Subcutaneous abdominal adipose tissue (tissue), 5 donors: ENCODE measurements around the gene SPATA24.
"Not testable (repeated sequence)": the region's sequence is repeated elsewhere in the genome, so short reads cannot be mapped to it uniquely, and the experiment has no call there.

Source experiments
- H3K27ac ChIP-seq: one replicate; pipeline ENCODE4 v1.7.0; 2013; ENCODE audit warnings: low read depth, mild to moderate bottlenecking, inconsistent platforms, low read length, moderate library complexity
- H3K27me3 ChIP-seq, 5 donors: one replicate each; pipeline ENCODE4 v1.7.0; 2013; ENCODE audit warnings: low read length in 5 of 5, inconsistent platforms in 1 of 5; ENCODE audit not compliant: control insufficient read depth in 5 of 5, insufficient read depth in 4 of 5
- H3K36me3 ChIP-seq, 5 donors: one replicate each; pipeline ENCODE4 v1.7.0; 2013; ENCODE audit warnings: low read length in 5 of 5; ENCODE audit not compliant: control insufficient read depth in 5 of 5, insufficient read depth in 5 of 5
- H3K4me1 ChIP-seq, 5 donors: one replicate each; pipeline ENCODE4 v1.7.0; 2013; ENCODE audit warnings: low read length in 5 of 5, mild to moderate bottlenecking in 3 of 5, moderate library complexity in 1 of 5; ENCODE audit not compliant: control insufficient read depth in 5 of 5, insufficient read depth in 5 of 5
- H3K4me3 ChIP-seq, 5 donors: one replicate each; pipeline ENCODE4 v1.7.0; 2013; ENCODE audit warnings: low read length in 5 of 5, low read depth in 1 of 5
- H3K9ac ChIP-seq, 5 donors: one replicate each; pipeline ENCODE4 v1.7.0; 2013; ENCODE audit warnings: low read length in 5 of 5, mild to moderate bottlenecking in 4 of 5, moderate library complexity in 3 of 5
- H3K9me3 ChIP-seq, 5 donors: one replicate each; pipeline ENCODE4 v1.7.0; 2013; ENCODE audit warnings: low read length in 5 of 5; ENCODE audit not compliant: control insufficient read depth in 5 of 5
- donor health status: healthy.
- donor health status: healthy.
- donor health status: healthy.
- donor health status: healthy.
- donor health status: healthy.

SPATA24 gene

GRCh38 chr5:139354186-139354585 lies 49.7 kb downstream of the SPATA24 start:
- H3K36me3 ChIP-seq = peaks cover 0 to 7% (median 3%) of the 10 kb centered on the region in 5 donors
- H3K4me1 ChIP-seq = peaks cover 0 to 9% (median 6%) of the 10 kb centered on the region in 5 donors

GRCh38 chr5:139347863-139348262 lies 56.0 kb downstream of the SPATA24 start:
- H3K4me3 ChIP-seq, H3K36me3 ChIP-seq, H3K9ac ChIP-seq, H3K27me3 ChIP-seq, H3K27ac ChIP-seq, H3K9me3 ChIP-seq: not testable (repeated sequence)
- H3K4me1 ChIP-seq = peaks cover 0 to 24% (median 21%) of the 10 kb centered on the region in 5 donors

More at GRCh38 chr5:139354186-139354585, 49.7 kb downstream of the SPATA24 start:
- H3K27me3 ChIP-seq = no peaks in the 10 kb centered on the region
- no peak overlapping the region for H3K4me3 ChIP-seq
- H3K9me3 ChIP-seq = no peaks in the 10 kb centered on the region
- H3K9ac ChIP-seq = no peak overlapping the region
- H3K27ac ChIP-seq = no peak overlapping the region
